BE2C (cell line): ENCODE measurements around the gene PACRG. TPM values are rescaled to one million over a fixed set of nuclear protein-coding genes. Genes with fewer than 3 reads are reported as not detected.
"Not testable (repeated sequence)": the region's sequence is repeated elsewhere in the genome, so short reads cannot be mapped to it uniquely, and the experiment has no call there.

Experiments used
- DNase-seq: peaks from one replicate; pipeline ENCODE4 v3.0.0-alpha.2; 2020
- H3K27me3 ChIP-seq: fragments of 250-450 bp; sonication (Bioruptor Pico); 2 replicates; pipeline ENCODE4 v1.5.1; 2020; ENCODE audit warnings: mild to moderate bottlenecking
- H3K36me3 ChIP-seq: fragments of 250-450 bp; sonication (Bioruptor Pico); 2 replicates; pipeline ENCODE4 v1.5.1; 2020; ENCODE audit warnings: mild to moderate bottlenecking
- H3K4me1 ChIP-seq: fragments of 250-450 bp; sonication (Bioruptor Pico); 2 replicates; pipeline ENCODE4 v1.5.1; 2020
- H3K4me3 ChIP-seq: 2 replicates; pipeline ENCODE4 v1.5.1; 2011; ENCODE audit warnings: low read depth, low read length
- H3K9me3 ChIP-seq: fragments of 250-450 bp; sonication (Bioruptor Pico); 2 replicates; pipeline ENCODE4 v1.5.1; 2020
- CTCF ChIP-seq: IDR thresholded peaks from 2 replicates; pipeline ENCODE4 v1.5.1; 2012; ENCODE audit warnings: mild to moderate bottlenecking, low read depth, low read length
- polyA plus RNA-seq: library from polyadenylated mRNA; unstranded; fragments of >200 nt; gene quantifications from one replicate; pipeline ENCODE4 v1.2.1, GENCODE V29; 2012; ENCODE audit warnings: low read depth, missing spikeins; ENCODE audit not compliant: insufficient read length, insufficient read depth

PACRG gene
- not detected for polyA plus RNA-seq

DNA sequence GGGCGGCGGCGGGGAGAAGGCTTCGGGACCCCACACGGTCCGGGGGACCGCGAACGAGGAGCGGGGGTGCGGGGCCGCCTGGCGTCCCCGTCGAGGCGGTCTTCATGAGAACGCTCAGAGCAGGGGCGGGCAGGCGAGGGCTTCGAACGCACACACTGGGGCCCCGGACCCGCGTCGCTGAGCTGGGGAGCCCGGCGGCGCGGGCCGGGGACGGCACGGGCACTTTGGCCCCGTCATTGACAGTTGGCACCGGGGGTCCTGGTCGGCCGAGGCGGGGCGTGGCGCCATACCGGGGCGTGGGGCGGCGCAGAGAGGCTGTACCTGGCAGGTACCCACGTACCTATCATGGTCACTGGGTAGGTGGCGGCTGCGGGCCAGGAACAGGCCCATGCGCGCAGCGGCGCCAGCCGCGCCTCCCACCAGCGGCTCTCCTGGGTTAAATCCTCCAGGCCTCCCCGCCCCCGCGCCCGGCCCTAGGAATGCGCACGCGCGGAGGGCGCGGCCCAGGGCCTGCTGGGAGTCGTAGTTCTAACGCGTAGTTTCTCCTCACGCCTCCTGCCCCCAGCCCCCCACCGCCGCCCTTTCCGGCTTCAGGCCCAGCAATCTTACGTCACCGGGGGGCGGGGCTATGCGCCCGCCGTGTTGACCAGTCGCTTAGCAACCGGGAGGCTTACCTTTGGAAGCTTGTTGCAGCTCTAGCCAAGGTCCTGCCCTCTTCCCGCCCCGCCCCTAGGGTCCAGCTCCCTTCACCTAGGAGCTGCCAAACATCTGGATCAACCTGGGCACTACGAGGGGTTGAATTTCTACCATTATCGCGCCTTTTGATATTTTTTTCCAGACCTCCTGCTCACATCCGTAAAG is at the start of gene PACRG, which contains the start of gene PRKN:
PACRG (plus strand) TSS at position 653 of the 861 bp plus-strand sequence.
PRKN (minus strand) TSS at position 445 of the 861 bp plus-strand sequence.
- no peak for TF ChIP-seq CTCF
- no peaks in the 10 kb centered on the region for H3K27me3 ChIP-seq
- 0 out of 2 replicates have a peak, but pooled peaks cover 4% of the 10 kb centered on the region for H3K4me1 ChIP-seq
- peak; percentile 100 for DNase-seq
- H3K4me3 ChIP-seq, result peak within 1 kb of the TSS; percentile 73
- no peaks in the 10 kb centered on the region for H3K9me3 ChIP-seq
- no peaks in the 10 kb centered on the region for H3K36me3 ChIP-seq

- DNase-seq, result not testable (repeated sequence)
These were observed 48.9 kb upstream of the PACRG start for GRCh38 chr6:162678896-162679295.

GRCh38 chr6:162679681-162680080 is 48.1 kb upstream of the PACRG start:
- DNase-seq, result no peak
- TF ChIP-seq CTCF, result no peak
- Histone ChIP-seq H3K4me1 (no peaks in the 10 kb centered on the region; the same call in 1 of the 2 replicates), H3K9me3 (no peaks in the 10 kb centered on the region), H3K27me3 (no peaks in the 10 kb centered on the region), H3K36me3 (no peaks in the 10 kb centered on the region), H3K4me3 (no peak overlapping the region)

More at GRCh38 chr6:162678896-162679295, 48.9 kb upstream of the PACRG start:
- not testable (repeated sequence) for H3K4me3 ChIP-seq, H3K9me3 ChIP-seq, H3K4me1 ChIP-seq, H3K27me3 ChIP-seq, H3K36me3 ChIP-seq

GRCh38 chr6:162680367-162680766 is 47.4 kb upstream of the PACRG start:
- Histone ChIP-seq H3K27me3 (no peaks in the 10 kb centered on the region), H3K4me1 (peaks cover 2% of the 10 kb centered on the region; the same call in 1 of the 2 replicates), H3K9me3 (no peaks in the 10 kb centered on the region), H3K36me3 (no peaks in the 10 kb centered on the region), H3K4me3 (no peak overlapping the region)
- TF ChIP-seq CTCF, result no peak
- no peak for DNase-seq

GRCh38 chr6:162680871-162681270 is 46.9 kb upstream of the PACRG start:
- Histone ChIP-seq H3K9me3 (no peaks in the 10 kb centered on the region), H3K27me3 (no peaks in the 10 kb centered on the region), H3K4me1 (peaks cover 2% of the 10 kb centered on the region; the same call in 1 of the 2 replicates), H3K36me3 (no peaks in the 10 kb centered on the region), H3K4me3 (no peak overlapping the region)
- TF ChIP-seq CTCF, result no peak
- DNase-seq, result no peak

DNA sequence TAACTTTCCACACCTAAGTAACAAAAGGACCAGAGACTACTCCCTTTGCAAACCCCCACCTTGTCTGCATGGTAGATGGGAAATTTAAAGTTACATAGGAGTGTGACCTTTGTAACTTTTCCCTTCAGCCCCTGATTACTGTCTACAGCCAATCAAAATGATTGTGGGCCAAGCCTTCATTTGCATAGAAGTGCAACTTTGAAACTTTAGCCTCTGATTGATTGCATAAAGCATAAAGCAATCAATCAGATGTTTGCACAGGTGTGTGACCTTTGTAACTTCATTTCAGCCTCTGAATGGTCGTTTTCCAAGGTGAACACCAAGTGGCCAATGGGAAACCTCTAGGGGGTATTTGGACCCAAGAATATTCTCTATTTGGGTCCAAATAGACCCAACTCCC is 46.3 kb upstream of the PACRG start:
- no peak for TF ChIP-seq CTCF
- Histone ChIP-seq H3K9me3 (no peaks in the 10 kb centered on the region), H3K27me3 (no peaks in the 10 kb centered on the region), H3K4me1 (peaks cover 2% of the 10 kb centered on the region; the same call in 1 of the 2 replicates), H3K4me3 (no peak overlapping the region), H3K36me3 (no peaks in the 10 kb centered on the region)
- no peak for DNase-seq
